ENCODE measurements around the gene ALKBH7.

ALKBH7 gene

DNA sequence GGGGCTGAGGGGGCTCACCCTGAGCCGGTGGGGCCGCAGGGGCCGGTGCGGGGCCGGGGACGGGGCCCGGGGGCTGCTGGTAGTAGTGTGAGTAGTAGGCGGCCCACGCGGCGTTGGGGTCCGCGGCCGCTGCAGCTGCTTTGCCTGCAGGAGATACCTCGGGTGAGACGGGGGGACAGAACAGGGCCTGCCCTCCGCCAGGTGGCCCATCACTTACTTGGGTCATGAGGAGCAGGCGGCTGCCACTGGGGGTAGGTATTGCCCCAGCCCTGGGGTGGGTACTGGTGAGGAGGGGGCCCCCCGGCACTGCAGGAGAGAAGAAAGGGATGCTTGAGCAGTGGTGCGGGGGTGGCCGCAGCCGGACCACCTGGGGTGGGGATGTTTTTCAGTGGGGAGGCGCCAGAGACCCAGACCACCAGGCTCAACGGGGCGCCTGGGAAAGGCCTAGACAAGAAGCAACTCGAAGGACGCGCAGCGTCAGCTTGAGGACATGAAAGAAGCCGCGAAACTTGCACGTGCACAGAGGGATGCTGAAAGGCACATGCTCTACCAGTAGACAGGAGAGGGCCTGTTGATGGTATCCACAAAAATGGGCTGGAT, 43.1 kb downstream of the ALKBH7 start:
- TF ChIP-seq TAF1 (IDR thresholded peaks at IDR 0.05; ENCODE audit: borderline replicate concordance, insufficient read depth, low read length) (no peak), POLR2AphosphoS5 (IDR thresholded peaks at IDR 0.05; ENCODE audit: low read depth, low read length) (no peak), SIN3A (IDR thresholded peaks at IDR 0.05; ENCODE audit: borderline replicate concordance, insufficient read depth, low read length) (no peak), FOXP2 (optimal IDR thresholded peaks at IDR 0.05; ENCODE audit: borderline replicate concordance, extremely low read depth, extremely low read length, insufficient read depth) (no peak)
- TF ChIP-seq, protein P1, sequence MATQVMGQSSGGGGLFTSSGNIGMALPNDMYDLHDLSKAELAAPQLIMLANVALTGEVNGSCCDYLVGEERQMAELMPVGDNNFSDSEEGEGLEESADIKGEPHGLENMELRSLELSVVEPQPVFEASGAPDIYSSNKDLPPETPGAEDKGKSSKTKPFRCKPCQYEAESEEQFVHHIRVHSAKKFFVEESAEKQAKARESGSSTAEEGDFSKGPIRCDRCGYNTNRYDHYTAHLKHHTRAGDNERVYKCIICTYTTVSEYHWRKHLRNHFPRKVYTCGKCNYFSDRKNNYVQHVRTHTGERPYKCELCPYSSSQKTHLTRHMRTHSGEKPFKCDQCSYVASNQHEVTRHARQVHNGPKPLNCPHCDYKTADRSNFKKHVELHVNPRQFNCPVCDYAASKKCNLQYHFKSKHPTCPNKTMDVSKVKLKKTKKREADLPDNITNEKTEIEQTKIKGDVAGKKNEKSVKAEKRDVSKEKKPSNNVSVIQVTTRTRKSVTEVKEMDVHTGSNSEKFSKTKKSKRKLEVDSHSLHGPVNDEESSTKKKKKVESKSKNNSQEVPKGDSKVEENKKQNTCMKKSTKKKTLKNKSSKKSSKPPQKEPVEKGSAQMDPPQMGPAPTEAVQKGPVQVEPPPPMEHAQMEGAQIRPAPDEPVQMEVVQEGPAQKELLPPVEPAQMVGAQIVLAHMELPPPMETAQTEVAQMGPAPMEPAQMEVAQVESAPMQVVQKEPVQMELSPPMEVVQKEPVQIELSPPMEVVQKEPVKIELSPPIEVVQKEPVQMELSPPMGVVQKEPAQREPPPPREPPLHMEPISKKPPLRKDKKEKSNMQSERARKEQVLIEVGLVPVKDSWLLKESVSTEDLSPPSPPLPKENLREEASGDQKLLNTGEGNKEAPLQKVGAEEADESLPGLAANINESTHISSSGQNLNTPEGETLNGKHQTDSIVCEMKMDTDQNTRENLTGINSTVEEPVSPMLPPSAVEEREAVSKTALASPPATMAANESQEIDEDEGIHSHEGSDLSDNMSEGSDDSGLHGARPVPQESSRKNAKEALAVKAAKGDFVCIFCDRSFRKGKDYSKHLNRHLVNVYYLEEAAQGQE (IDR thresholded peaks at IDR 0.05; ENCODE audit: insufficient read depth in 1 of 2, low read depth in 2 of 2, low read length in 2 of 2) = no peak

DNA sequence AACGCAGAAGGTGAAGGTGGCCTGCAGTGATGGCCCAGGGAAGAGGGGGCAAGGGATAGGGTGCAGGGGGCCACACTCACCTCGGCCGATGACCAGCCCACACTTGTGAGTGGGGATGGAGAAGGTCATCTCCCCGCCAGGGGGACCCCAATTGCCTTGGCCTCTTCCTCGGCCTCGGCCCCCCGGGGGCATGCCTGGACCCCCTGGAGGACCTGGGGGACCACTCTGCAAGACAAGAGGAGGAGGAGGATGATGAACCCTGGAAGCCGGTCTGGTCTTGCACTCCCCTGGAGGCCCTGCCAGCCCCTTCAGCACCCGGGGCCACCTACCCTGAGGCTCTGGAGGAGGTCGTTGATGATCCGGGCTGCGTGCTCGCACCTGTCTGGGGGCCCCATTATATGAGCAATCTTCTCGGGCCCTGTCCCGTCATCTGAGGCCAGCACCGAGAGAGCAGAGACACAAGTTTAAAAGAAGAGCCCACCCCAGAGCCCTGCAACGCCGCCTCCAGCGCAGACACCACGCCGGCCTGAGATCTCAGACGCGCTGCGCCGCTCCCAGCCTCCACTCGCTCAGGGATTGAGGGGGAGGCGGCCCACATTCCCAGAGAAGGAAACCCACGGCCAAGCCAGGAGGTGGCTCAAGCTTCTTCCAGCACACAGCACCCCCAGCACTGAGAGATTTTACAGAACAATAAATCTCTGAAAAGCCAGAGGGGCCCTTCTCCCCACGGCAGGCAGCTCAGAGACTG, 44.2 kb downstream of the ALKBH7 start:
- TF ChIP-seq, protein P1 (IDR thresholded peaks at IDR 0.05; ENCODE audit: insufficient read depth in 1 of 2, low read depth in 2 of 2, low read length in 2 of 2) = no peak
- TF ChIP-seq TAF1 (IDR thresholded peaks at IDR 0.05; ENCODE audit: borderline replicate concordance, insufficient read depth, low read length) (no peak), FOXP2 (optimal IDR thresholded peaks at IDR 0.05; ENCODE audit: borderline replicate concordance, extremely low read depth, extremely low read length, insufficient read depth) (no peak), POLR2AphosphoS5 (IDR thresholded peaks at IDR 0.05; ENCODE audit: low read depth, low read length) (no peak), SIN3A (IDR thresholded peaks at IDR 0.05; ENCODE audit: borderline replicate concordance, insufficient read depth, low read length) (no peak)

DNA sequence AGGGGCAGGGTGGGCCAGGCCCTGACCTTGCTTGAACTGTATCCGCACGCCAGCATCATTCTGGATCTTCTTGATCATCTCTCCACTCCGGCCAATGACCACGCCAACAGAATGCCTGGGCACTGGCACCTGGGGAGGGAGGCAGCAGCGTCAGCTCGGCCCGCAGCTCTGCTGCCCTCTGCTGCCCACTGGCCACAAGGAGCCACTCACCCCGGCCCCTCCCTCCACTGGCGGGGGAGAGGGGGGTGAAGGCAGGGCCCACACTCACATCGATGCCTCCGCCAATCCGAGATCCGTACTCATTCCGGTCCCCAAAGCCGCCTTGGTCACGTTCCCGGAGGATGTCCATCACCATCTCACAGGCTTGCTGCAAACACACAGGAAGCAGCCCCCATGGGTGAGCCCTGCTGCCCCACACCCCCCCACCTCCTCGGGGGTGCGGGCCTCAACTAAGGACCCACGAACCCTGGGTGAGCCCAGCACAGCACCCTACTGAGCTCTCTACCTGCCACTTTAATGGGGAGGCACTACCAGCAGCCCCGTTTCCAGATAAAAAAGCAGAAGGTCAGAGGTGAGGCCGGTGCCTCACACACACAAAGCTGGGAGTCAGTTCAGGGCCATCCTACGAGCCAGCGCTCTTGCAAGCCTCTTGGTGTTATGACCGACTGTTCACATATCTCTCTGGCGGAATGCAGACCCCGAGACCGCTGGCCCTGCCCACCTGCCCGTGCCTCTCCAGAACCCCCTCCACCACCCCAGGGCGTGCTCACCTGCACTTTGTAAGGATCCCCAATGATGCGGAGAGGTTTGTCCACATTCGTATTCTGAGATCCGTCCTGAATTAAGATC, 45.3 kb downstream of the ALKBH7 start:
- TF ChIP-seq FOXP2 (optimal IDR thresholded peaks at IDR 0.05; ENCODE audit: borderline replicate concordance, extremely low read depth, extremely low read length, insufficient read depth) (no peak), POLR2AphosphoS5 (IDR thresholded peaks at IDR 0.05; ENCODE audit: low read depth, low read length) (no peak), TAF1 (IDR thresholded peaks at IDR 0.05; ENCODE audit: borderline replicate concordance, insufficient read depth, low read length) (no peak), SIN3A (IDR thresholded peaks at IDR 0.05; ENCODE audit: borderline replicate concordance, insufficient read depth, low read length) (no peak)
- TF ChIP-seq, protein P1 (IDR thresholded peaks at IDR 0.05; ENCODE audit: insufficient read depth in 1 of 2, low read depth in 2 of 2, low read length in 2 of 2) = no peak

DNA sequence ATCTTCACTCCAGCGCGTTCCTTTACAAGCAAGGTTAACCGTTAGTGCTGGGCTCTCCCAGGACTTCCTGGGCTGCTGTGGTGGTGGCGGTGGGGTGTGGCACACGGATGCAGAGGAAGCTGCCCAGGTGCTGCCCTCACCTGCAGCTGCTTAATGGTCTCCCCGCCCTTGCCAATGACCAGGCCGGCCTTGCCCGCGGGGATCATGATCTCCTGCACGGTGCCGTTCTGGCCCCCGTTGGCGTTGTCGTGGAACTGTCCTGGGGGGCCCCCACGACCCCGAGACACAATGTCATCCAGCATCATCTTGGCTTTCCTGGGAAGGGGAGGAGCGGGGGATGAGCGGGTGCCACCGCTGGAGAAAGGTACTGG, 46.0 kb downstream of the ALKBH7 start:
- TF ChIP-seq FOXP2 (optimal IDR thresholded peaks at IDR 0.05; ENCODE audit: borderline replicate concordance, extremely low read depth, extremely low read length, insufficient read depth) = no peak
- no peak for TF ChIP-seq TAF1 (IDR thresholded peaks at IDR 0.05; ENCODE audit: borderline replicate concordance, insufficient read depth, low read length)
- TF ChIP-seq, protein P1 (IDR thresholded peaks at IDR 0.05; ENCODE audit: insufficient read depth in 1 of 2, low read depth in 2 of 2, low read length in 2 of 2) = no peak
- TF ChIP-seq POLR2AphosphoS5 (IDR thresholded peaks at IDR 0.05; ENCODE audit: low read depth, low read length) = no peak
- no peak for TF ChIP-seq SIN3A (IDR thresholded peaks at IDR 0.05; ENCODE audit: borderline replicate concordance, insufficient read depth, low read length)

Data from PFSK-1 (cell line).